GM15510 (cell line): ENCODE results near the gene WFDC8.

ENCODE experiments used
- POLR2A ChIP-seq: IDR thresholded peaks from 3 replicates; pipeline ENCODE4 v1.6.1; 2011; ENCODE audit warnings: borderline replicate concordance; ENCODE audit not compliant: insufficient read length; ENCODE audit errors: extremely low read depth

WFDC8 gene

DNA sequence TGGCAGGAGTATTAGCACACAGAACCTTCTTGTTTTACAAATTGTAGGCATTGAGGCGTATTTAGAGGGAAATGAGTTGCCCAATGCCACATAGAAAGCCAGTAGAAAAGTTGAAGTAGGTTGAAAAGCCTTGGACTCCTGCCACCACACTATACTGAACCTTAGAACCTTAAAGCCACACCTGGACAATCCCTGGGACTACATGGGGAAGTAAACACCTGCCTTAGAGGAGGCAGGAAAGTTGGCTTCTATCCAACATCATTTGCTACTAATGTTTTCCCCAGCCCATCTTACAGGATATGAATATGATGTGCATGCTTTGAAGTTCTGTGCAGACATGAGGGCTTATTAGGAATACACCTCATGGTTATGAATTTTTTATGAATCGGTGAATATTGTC lies 26.6 kb downstream of the WFDC8 start:
- TF ChIP-seq POLR2A, result no peak

DNA sequence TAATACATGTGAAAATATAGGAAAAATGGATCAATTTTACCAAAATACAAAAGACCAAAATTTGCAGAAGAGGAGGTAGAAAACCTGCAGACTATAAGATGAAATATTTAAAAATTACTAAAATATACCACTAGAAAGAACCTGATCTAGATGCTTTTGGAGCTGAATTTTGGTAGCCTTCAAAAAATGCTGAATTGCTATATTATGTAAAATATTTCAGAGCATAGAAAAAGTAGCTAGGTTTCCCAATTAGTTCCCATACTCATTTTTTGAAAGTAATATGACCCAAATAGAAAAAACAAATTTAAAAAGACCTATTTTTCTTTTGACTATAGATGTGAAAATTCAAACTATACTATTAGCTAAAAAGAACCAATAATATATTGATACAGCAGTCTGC lies 28.3 kb downstream of the WFDC8 start:
- TF ChIP-seq POLR2A, result no peak

DNA sequence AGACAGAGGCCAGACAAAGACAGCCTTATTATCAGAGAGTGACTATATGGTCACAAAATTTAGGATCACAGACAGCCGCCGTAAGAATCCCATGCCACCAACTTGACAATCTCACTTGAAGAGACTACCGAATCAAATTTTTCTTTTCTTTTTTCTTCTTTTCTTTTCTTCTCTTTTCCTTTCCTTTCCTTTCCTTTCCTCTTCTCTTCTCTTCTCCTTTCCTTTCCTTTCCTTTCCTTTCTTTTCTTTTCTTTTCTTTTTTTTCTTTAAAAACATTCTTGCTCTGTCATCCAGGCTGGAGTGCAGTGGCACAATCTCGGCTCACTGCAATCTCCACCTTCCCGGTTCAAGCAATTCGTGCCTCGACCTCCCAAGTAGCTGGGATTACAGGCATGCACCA lies 30.7 kb downstream of the WFDC8 start:
- no peak for TF ChIP-seq POLR2A

DNA sequence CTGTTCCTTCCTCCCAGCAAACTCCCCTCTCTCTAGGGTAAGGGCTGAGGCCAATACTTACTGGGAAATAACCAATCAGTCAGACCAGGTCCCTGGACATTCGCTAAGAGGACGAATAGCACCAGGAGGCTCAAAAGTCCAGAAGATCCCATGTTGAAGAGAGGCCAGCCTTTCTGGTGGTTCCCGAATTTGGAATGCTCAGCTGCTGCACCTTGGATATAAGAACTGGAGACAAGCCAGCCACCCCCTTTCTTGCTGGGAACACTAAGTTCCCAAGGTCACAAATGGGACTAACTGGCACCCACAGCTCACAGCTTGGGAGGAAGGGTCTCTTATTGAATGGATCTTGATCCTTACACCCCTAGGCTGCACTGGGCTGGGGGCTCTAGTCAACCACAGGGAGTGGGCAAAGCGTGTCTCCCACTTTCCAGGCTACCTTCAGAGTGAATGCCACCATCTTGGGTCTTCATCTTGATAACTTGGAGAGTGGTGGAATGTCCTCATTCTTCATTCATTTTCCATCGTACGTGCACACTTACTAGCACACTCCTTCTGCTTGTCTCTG lies 31.8 kb downstream of the WFDC8 start, which contains the start of gene EPPIN:
TSS of gene EPPIN (minus strand) at position 196 of the 565 bp plus-strand sequence. CDS start at position 152, 44 bp downstream.
- TF ChIP-seq POLR2A, result no peak

DNA sequence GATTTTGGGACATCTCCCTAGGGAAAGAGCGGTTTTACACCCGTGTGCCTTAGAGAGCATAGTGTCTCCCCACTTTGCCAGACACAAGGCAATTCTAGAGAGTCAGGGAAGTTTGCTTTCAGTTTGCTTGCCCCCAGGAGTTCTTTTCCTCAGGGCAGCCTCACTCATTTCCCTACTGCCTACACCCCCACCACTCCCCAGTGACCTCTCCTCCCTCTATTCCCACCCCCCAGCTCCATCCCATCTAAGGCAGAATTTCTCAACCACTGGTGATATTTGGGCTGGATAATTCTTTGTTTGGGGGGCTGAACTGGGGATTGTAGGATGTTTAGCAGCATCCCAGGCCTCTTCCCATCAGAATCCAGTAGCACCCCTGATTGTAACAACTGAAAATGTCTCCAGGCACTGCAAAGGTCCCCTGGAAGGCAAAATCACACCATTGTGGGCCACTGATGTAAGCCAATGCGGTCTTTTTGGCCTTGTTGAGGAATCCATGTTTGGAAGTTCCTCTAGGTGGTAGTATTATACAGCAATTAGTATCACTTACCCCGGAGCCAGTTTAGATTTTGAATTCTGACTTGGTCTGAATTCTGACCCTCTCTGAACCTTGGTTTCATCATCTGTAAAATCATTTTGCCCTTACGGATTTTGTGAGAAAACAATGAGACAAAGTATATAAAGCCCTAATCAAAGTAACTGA lies 33.2 kb downstream of the WFDC8 start:
- TF ChIP-seq POLR2A, result no peak

DNA sequence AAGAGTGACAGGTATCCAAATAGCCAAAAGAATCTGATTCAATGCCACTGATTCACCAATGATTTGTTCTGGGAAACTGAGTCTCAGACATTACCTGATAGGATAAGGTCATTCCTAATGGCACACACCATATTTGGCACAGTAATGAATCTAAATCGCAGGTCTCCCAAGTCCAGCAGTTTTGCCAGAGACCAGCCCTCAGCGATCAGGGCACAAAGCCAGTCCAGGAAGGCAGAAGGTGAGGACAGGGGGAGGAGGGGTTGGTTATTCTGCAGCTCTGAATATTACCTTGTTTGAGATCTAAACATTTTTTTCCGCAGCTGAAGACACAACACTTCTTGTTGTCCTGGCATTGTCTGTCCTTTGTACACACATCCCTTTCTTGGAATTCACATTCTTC lies 33.7 kb downstream of the WFDC8 start:
- TF ChIP-seq POLR2A, result no peak

DNA sequence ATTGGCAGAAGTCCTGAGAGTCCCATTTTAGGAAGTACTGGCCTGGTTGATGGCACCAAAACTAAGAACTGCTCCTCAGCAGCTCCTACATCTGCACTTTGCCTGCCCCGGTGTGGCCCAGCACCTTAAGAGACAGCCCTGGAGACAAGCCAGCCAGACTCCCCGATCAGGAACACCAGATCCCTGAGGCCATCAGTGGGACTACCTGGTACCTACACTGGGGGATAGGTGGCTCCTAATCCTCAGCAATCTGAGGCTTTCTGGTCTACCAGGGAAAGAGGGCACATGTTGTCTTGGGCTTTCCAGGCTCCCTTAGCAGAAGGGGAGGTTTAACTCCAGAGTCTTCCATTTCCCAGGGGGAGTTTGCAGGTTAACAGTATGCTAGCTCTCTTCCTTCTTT lies 39.7 kb downstream of the WFDC8 start, which contains the start of gene WFDC6:
TSS of gene WFDC6 (minus strand) at position 101 of the 400 bp plus-strand sequence. CDS start at position 26, 75 bp downstream.
- no peak for TF ChIP-seq POLR2A

DNA sequence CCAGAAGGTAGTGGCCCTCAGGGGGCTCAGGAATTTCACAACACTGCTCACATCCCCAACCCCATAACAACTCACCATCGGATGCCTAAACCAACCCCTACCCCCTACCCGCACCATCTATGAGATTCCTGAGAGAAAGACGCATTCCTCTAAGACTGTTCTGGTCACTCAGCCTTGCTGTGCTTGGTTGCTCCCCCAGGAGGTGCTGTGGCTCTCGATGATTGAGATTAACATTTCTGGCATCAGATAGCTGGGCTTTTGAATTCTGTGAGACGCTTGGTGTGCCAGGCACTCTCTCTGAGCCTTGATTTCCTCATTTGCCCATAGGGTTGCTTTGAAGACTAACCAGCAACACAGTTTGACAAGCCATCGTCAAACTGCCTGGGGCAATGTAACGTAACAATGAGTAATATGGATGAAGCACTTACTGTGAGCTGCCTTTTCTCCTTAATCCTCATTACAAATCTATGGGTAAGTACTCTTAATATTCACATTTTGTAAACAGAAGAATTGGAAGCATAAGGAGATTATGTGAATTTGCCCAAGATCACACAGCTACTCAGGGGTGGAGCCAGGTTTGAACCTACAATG lies 40.8 kb downstream of the WFDC8 start:
- TF ChIP-seq POLR2A, result no peak

DNA sequence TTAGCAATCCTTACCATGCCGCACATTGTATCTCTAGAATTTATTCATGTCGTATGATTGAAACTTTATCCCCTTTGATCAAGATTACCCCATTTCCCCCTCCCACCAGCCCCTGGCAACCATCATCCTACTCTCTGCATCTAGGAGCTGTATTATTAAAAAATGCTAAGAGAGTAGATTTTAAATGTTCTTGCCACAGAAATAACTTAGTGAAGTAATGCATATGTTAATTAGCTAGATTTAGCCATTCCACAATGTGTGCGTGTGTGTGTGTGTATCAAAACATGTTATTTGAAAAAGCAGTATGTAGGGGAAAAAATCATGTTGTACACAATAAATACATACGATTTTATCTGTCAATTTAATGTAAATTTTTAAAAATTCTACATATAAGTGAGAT lies 51.8 kb downstream of the WFDC8 start:
- TF ChIP-seq POLR2A, result no peak

DNA sequence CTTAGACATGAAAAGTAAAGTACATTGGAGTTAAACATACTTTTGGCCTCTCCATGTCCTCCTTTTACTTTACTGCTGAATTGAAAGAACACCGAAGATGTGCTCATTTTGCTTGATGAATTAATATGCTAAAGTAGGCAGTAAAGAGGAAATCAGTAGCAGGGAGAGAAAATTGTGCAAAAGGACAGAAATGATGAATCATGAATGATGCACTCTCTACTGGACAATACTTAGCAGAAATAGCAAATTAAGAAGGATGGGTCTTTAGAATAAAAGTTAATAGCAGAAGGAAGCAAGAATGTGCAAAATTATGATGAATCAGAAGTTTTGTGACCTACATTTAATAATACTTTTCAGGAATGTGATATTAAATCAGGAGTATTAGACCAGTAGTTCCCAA lies 55.3 kb downstream of the WFDC8 start:
- no peak for TF ChIP-seq POLR2A

DNA sequence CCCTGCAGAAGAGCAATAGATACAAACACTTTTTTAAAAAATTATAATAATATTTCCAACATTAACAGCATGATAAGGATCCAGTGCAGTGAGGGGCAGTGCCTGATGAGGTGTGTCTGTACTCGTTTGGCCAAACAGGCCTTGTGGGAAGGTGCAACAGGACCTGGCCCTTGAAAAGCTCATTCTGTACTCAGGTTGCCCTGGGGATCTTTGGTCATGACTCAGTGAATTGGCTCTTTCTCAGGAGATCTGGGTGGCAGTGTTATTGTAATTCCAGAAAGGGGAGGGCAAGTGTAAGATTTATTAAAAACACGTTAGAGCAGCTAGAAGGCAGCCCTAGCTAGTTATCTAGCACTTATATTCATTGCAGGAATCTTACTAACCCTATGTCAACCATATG lies 60.8 kb downstream of the WFDC8 start:
- TF ChIP-seq POLR2A, result no peak

DNA sequence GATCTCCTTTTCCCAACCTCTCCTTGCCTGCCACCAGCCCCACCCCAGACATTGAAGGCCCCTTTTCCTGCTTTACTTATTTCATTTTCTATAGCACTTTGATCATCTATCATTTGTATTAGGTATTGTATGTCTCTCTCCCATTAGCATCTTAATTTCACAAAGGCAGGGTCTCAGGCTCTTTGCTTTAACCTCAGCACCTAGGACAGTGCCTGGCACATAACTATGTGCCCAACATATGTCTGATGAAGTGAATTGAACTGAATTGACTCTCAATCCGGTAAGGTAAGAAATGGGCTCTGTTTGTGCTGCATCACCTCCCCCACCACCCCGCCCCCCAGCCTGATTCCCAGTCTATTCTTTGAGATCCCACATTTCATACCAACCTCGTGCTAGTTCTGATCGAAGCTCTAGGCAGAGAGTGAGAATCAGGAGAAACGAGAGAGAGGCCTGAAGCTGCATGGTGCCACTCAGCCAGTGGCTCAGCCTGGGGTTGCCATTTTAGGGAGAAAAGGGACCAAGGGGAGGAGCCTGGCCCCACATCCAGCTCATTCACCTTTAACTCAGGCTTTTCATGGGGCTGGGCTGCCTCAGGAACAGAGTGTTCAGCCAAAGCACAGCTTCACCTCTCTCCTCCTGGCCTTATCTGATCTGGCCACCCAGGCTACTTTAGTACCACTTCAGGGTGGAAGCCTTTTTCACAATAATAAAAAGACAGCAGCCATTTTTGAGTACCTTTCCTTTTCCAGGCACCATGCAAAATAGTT lies 63.8 kb downstream of the WFDC8 start, which contains the start of gene SPINT3:
TSS of gene SPINT3 (minus strand) at position 476 of the 767 bp plus-strand sequence. CDS start at position 462, 14 bp downstream.
- no peak for TF ChIP-seq POLR2A

DNA sequence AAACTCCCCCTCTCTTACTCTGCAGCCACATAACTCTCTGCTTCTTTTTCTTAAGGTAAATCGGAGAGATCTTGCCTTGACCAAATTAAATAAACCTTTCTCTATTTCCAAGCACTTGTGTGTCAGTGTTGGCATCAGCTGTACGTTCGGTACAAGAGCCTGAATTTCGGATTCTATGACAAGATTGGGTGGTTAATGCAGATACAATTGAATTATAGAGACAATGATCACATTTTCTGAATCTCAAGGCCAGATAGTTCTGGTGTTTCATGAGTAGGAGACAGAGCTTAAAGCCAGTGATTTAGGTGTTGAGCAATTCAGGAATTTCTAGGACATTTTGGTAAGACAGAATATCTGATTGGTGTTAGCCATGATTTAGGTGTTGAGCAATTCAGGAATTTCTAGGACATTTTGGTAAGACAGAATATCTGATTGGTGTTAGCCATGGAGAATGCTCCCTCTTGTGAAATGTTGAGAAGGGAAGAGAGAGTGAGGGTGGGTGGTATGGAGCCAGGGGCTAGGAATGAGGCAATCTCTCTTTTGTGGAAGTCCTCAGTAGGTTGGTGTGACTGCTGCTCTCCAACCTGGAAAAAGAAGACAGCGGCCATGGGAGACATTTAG lies 68.7 kb downstream of the WFDC8 start:
- TF ChIP-seq POLR2A, result no peak

DNA sequence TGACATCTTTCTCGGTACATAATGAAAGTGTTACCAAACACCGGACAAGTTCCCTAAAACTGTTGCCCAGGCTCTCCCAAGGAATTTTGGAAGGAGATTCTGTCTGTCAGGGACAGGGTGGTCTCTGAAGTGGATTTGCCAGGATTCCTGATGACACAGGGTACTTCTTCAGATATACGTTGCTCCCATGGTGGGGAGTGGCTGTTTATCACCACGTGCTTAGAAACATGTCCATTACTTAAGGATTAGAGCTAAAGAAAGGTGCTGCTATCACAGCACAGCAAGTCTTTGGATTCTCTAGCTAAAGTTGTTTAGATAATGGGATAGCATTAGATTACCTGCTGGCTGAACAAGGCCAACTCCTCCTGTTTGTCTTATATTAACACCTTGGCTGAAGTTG lies 70.0 kb downstream of the WFDC8 start:
- TF ChIP-seq POLR2A, result no peak
